Smooth muscle cell of the coronary artery (primary cell): ENCODE results near the gene PRRC1. TPM values are rescaled to one million over a fixed set of nuclear protein-coding genes. Genes with fewer than 3 reads are reported as not detected.

ENCODE experiments used
- total RNA-seq: library from RNA; depleted of rRNA; stranded (reverse); fragments of >200 nt; gene quantifications from 2 replicates; pipeline ENCODE4 v1.2.3, GENCODE V29; 2014; ENCODE audit warnings: low replicate concordance

The PRRC1 gene
- 34.4 and 55.3 TPM in 2 replicates for total RNA-seq

DNA sequence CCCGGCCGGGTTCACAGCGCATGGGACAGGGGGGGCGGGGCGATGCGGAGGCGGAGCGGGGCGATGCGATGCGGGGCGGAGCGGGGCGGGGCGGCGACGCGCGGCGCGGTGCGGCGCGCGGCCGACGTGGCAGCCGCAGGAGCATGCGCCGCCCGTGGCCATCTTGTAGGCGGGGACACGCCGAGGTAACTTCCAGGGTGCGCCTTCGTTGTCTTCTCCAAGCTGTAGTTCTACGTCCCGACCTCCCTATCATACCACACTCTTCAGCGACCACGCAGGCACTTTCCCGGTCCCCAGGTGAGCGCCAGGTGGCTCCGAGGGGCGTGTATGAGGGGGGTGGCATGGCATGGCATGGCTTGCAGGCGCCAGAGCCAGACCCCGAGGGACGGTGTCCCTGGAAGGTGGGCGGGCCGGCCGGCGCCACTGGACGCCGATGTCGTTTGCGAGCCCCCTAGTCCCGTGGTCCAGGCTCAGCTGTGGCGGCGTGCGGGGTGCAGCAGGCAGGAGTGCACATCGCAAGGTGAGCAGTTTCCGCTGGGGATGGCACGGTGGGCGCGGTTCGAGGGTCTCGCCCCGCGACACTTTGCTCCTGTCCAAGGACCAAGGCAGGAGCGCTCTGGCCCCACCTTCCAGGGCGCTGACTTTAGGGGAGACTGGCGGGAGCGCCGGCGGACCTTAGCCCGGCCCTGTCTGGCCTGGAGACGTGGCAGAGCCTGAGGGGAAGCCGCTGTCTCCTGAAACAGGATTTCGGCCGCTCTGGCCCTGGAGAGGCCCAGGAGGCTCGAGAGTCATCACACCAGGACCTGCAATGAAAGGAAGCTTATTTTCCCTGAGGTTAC lies at the start of gene PRRC1:
Gene PRRC1 (plus strand): TSS at position 161 of the 839 bp plus-strand sequence. CDS start 5,840 bp downstream, outside the sequence.

Other genes starting within 250 kb of the PRRC1 start
- gene MEGF10, start 226.8 kb upstream of the PRRC1 start, total RNA-seq = under 0.01 TPM in 2 replicates
- gene CTXN3, start 131.4 kb downstream of the PRRC1 start, total RNA-seq = not detected in 2 replicates
- not detected in 2 replicates for gene CCDC192, start 185.8 kb downstream of the PRRC1 start, total RNA-seq